Subcutaneous adipose tissue (tissue), 4 donors: ENCODE results near the gene CRISP3. TPM values are rescaled to one million over a fixed set of nuclear protein-coding genes. Genes with fewer than 3 reads are reported as not detected.

ENCODE experiments used
- total RNA-seq, 4 donors: library from RNA; depleted of rRNA; stranded (reverse); fragments of >200 nt; gene quantifications; one replicate each; pipeline ENCODE4 v1.1.0, GENCODE V29; 2016
- TF ChIP-seq, protein P1 (sequence below): fragments of 450-650 bp; IDR thresholded peaks from one replicate; pipeline ENCODE4 v1.5.1; 2016; ENCODE audit warnings: low read depth, mild to moderate bottlenecking, control low read depth, antibody characterized with exemption, moderate library complexity

Gene CRISP3
- total RNA-seq, 4 donors from 2014 or later: not detected

- TF ChIP-seq, protein P1, sequence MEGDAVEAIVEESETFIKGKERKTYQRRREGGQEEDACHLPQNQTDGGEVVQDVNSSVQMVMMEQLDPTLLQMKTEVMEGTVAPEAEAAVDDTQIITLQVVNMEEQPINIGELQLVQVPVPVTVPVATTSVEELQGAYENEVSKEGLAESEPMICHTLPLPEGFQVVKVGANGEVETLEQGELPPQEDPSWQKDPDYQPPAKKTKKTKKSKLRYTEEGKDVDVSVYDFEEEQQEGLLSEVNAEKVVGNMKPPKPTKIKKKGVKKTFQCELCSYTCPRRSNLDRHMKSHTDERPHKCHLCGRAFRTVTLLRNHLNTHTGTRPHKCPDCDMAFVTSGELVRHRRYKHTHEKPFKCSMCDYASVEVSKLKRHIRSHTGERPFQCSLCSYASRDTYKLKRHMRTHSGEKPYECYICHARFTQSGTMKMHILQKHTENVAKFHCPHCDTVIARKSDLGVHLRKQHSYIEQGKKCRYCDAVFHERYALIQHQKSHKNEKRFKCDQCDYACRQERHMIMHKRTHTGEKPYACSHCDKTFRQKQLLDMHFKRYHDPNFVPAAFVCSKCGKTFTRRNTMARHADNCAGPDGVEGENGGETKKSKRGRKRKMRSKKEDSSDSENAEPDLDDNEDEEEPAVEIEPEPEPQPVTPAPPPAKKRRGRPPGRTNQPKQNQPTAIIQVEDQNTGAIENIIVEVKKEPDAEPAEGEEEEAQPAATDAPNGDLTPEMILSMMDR: no peak
Measured at GRCh38 chr6:49693512-49693911, 50.7 kb downstream of the CRISP3 start.

GRCh38 chr6:49692534-49692933, 51.7 kb downstream of the CRISP3 start:
- TF ChIP-seq, protein P1: no peak

Other genes starting within 250 kb of the CRISP3 start
- gene GLYATL3, start 244.5 kb downstream of the CRISP3 start, total RNA-seq: not detected
- gene C6orf141, start 193.7 kb downstream of the CRISP3 start, total RNA-seq: 10 to 100 TPM in 1 of 4 donors, 1 to 10 TPM in 3; 1.9 to 14.7 (median 5.7) TPM
- gene RHAG, start 107.5 kb downstream of the CRISP3 start, total RNA-seq: not detected
- not detected for gene CRISP2, start 30.8 kb downstream of the CRISP3 start, total RNA-seq
- gene PGK2, start 42.9 kb upstream of the CRISP3 start, total RNA-seq: not detected
- gene CRISP1, start 122.1 kb upstream of the CRISP3 start, total RNA-seq: not detected
- gene DEFB114, start 219.8 kb upstream of the CRISP3 start, total RNA-seq: not detected
- gene DEFB113, start 225.2 kb upstream of the CRISP3 start, total RNA-seq: not detected